Sigmoid colon (tissue), 7 donors: ENCODE data around the gene PCBP3. TPM values are rescaled to one million over a fixed set of nuclear protein-coding genes. Genes with fewer than 3 reads are reported as not detected.
"Not testable (repeated sequence)": the region's sequence is repeated elsewhere in the genome, so short reads cannot be mapped to it uniquely, and the experiment has no call there.

Experiments
- DNase-seq: peaks from one replicate; pipeline ENCODE4 v3.0.0-alpha.2; 2019
- H3K27ac ChIP-seq, 4 donors: fragments of 200-600 bp; sonication (generic); one replicate each; pipeline ENCODE4 v1.5.1; 2016 to 2019; ENCODE audit warnings: mild to moderate bottlenecking in 1 of 4
- H3K27me3 ChIP-seq, 3 donors: fragments of 200-600 bp; sonication (generic); one replicate each; pipeline ENCODE4 v1.5.1; 2019; ENCODE audit warnings: mild to moderate bottlenecking in 1 of 3
- H3K36me3 ChIP-seq, 4 donors: fragments of 200-600 bp; sonication (generic); one replicate each; pipeline ENCODE4 v1.5.1; 2016 to 2019
- H3K4me1 ChIP-seq, 4 donors: fragments of 200-600 bp; sonication (generic); one replicate each; pipeline ENCODE4 v1.5.1; 2017 to 2019
- H3K4me3 ChIP-seq, 4 donors: fragments of 200-600 bp; sonication (generic); one replicate each; pipeline ENCODE4 v1.5.1; 2017 to 2019; ENCODE audit warnings: mild to moderate bottlenecking in 2 of 4, moderate library complexity in 1 of 4
- H3K9me3 ChIP-seq, 4 donors: fragments of 200-600 bp in 3 of 4; sonication (generic) in 3 of 4; one replicate each; pipeline versions ENCODE4 v1.5.1 to v1.6.1; 2013 to 2019
- CTCF ChIP-seq, 4 experiments: fragments of 450-650 bp in 3 of 4; fragments of 200-600 bp in 1 of 4; IDR thresholded peaks; one replicate each; pipeline ENCODE4 v1.5.1; 2016 to 2019; ENCODE audit warnings: antibody characterized with exemption in 4 of 4, mild to moderate bottlenecking in 3 of 4, moderate library complexity in 2 of 4
- EP300 ChIP-seq, 4 donors: sonication (generic); formaldehyde crosslinking; IDR thresholded peaks; one replicate each; pipeline ENCODE4 v1.6.1; 2017; ENCODE audit warnings: antibody characterized with exemption in 4 of 4
- POLR2A ChIP-seq, 2 donors: fragments of 450-650 bp; IDR thresholded peaks; one replicate each; pipeline ENCODE4 v1.6.1; 2016; ENCODE audit warnings: antibody characterized with exemption in 2 of 2, mild to moderate bottlenecking in 2 of 2, moderate library complexity in 2 of 2
- POLR2AphosphoS5 ChIP-seq, 4 donors: sonication (generic); formaldehyde crosslinking; IDR thresholded peaks; one replicate each; pipeline ENCODE4 v1.6.1; 2017; ENCODE audit warnings: antibody characterized with exemption in 4 of 4
- WGBS, 2 donors: extraction: QIAGEN DNeasy Blood & Tissue Kit; methylation state at CpG; one replicate each; pipeline ENCODE4 v1.1.7; 2013; 5-methylcytosine and 5-hydroxymethylcytosine counted together
- intact Hi-C: fragments of 100-400 bp; cut with DNase I; formaldehyde crosslinking; loops from one replicate; pipeline ENCODE4 v1.15.1; 2023
- polyA plus RNA-seq, 3 donors: library from polyadenylated mRNA; stranded (reverse); fragments of 200-250 nt; gene quantifications; one replicate each; pipeline ENCODE4 v1.2.3, GENCODE V29; 2013
- total RNA-seq, 4 donors: library from RNA; depleted of rRNA; stranded (reverse); fragments of >200 nt; gene quantifications; one replicate each; pipeline ENCODE4 v1.1.0, GENCODE V29; 2016
- donor health status: healthy with polysubstance abuse.
- donor health status: Bipolar disorder and iron deficiency.
- donor health status: healthy.

PCBP3 gene
- total and polyA plus RNA-seq, 7 donors: 1.2 to 21.3 (median 8.2) TPM

- DNase-seq: peak; percentile 89
- Histone ChIP-seq H3K4me1 (peaks cover 0 to 22% (median 18%) of the 10 kb centered on the region in 4 donors), H3K27ac (peak overlapping the region in 3 of 4 donors; percentile 28 to 56 (median 56)), H3K9me3 (no peaks in the 10 kb centered on the region), H3K4me3 (no peak overlapping the region), H3K27me3 (peaks cover 0 to 17% (median 0%) of the 10 kb centered on the region in 3 donors), H3K36me3 (peaks cover 0 to 3% (median 0%) of the 10 kb centered on the region in 4 donors)
- 71% methylated on average over 9 of the region's 9 CpGs for WGBS, 2 donors
- no peak for TF ChIP-seq POLR2AphosphoS5 (IDR thresholded peaks at IDR 0.05)
- TF ChIP-seq EP300 (IDR thresholded peaks at IDR 0.05): no peak
- no peak for TF ChIP-seq CTCF (IDR thresholded peaks at IDR 0.05)
- TF ChIP-seq POLR2A (IDR thresholded peaks at IDR 0.05): no peak
- intact Hi-C loops: no loop called here
These were observed 250.9 kb downstream of the PCBP3 start for GRCh38 chr21:45894450-45894825.

DNA sequence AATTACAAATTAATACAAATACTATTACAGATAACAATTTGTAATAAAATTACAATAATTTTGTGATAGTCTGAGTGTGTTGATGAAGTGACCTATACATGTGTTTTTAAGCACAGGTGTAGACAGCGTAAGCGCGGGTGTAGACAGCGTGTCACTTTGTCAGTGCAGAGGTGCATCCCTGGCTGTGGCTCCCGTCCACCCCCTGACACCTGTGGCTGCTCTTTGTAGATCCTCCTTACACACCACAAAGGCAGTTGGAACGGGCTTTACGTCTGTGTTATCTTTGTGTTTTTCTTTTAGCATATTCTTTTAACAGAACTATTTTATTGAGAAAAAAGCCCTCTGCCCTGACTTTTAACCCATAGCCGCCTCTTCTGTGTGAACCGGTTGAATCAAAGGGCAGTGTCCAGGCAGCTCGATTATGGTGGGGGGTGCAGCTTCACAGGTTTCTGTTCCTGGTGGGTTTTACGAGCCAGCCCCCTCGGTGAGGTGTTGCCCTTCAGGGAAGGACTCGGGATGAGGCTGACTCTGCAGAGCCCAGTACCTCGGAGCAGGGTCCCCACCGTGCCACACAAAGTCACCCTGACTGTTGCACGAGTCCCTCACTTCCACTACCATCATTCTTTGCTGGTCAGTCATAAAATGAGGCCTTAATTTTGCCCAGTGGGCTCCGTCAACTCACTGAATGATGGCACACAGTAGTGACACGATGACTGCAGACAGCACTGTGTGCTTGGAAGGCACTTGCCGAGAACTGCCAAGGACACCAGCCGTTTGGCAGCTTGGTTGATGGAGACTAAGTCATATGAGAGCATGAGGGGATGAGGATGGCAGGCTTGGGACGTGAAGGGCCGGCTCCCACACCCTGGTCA, 251.6 kb downstream of the PCBP3 start:
- DNase-seq: no peak
- H3K4me1 ChIP-seq: peaks cover 0 to 20% (median 18%) of the 10 kb centered on the region in 4 donors
- intact Hi-C loops: no loop called here
- 70 to 79% methylated on average over 22 of the region's 22 CpGs for WGBS, 2 donors
- H3K27ac ChIP-seq: no peak overlapping the region
- H3K9me3 ChIP-seq: no peaks in the 10 kb centered on the region
- peaks cover 0 to 11% (median 0%) of the 10 kb centered on the region in 3 donors for H3K27me3 ChIP-seq
- H3K4me3 ChIP-seq: no peak overlapping the region
- H3K36me3 ChIP-seq: peaks cover 0 to 3% (median 0%) of the 10 kb centered on the region in 4 donors
- TF ChIP-seq CTCF (IDR thresholded peaks at IDR 0.05) (no peak), POLR2A (IDR thresholded peaks at IDR 0.05) (no peak), EP300 (IDR thresholded peaks at IDR 0.05) (no peak), POLR2AphosphoS5 (IDR thresholded peaks at IDR 0.05) (no peak)

GRCh38 chr21:45895778-45896370, 252.3 kb downstream of the PCBP3 start:
- no peak for DNase-seq
- TF ChIP-seq EP300 (IDR thresholded peaks at IDR 0.05) (no peak), CTCF (IDR thresholded peaks at IDR 0.05) (no peak)
- H3K27me3 ChIP-seq: peaks cover 0 to 8% (median 0%) of the 10 kb centered on the region in 3 donors
- H3K4me1 ChIP-seq: peaks cover 0 to 20% (median 18%) of the 10 kb centered on the region in 4 donors
- no peak overlapping the region for H3K4me3 ChIP-seq
- no peaks in the 10 kb centered on the region for H3K9me3 ChIP-seq
- WGBS, 2 donors: 89 to 90% methylated on average over 17 of the region's 17 CpGs
- peaks cover 0 to 5% (median 0%) of the 10 kb centered on the region in 4 donors for H3K36me3 ChIP-seq
- intact Hi-C loops: no loop called here
- no peak overlapping the region for H3K27ac ChIP-seq

- H3K27ac ChIP-seq, intact Hi-C loops, DNase-seq, H3K27me3 ChIP-seq, H3K4me3 ChIP-seq, H3K9me3 ChIP-seq, H3K36me3 ChIP-seq: not testable (repeated sequence)
- 89 to 91% methylated on average over 18 of the region's 18 CpGs for WGBS, 2 donors
- peaks cover 0 to 20% (median 18%) of the 10 kb centered on the region in 4 donors for H3K4me1 ChIP-seq
These were observed 252.9 kb downstream of the PCBP3 start for GRCh38 chr21:45896431-45896830.
